NT2/D1 (cell line): ENCODE measurements around the gene PMM2.

Experiments
- SUZ12 ChIP-seq: IDR thresholded peaks from 2 replicates; pipeline ENCODE4 v1.6.1; 2011; ENCODE audit not compliant: insufficient read length, insufficient read depth; ENCODE audit errors: extremely low read depth
- YY1 ChIP-seq: IDR thresholded peaks from 2 replicates; pipeline ENCODE4 v1.6.1; 2011; ENCODE audit not compliant: insufficient read length, insufficient read depth
- ZNF274 ChIP-seq: IDR thresholded peaks from 2 replicates; pipeline ENCODE4 v1.6.1; 2011; ENCODE audit warnings: mild to moderate bottlenecking, low read depth, low read length

DNA sequence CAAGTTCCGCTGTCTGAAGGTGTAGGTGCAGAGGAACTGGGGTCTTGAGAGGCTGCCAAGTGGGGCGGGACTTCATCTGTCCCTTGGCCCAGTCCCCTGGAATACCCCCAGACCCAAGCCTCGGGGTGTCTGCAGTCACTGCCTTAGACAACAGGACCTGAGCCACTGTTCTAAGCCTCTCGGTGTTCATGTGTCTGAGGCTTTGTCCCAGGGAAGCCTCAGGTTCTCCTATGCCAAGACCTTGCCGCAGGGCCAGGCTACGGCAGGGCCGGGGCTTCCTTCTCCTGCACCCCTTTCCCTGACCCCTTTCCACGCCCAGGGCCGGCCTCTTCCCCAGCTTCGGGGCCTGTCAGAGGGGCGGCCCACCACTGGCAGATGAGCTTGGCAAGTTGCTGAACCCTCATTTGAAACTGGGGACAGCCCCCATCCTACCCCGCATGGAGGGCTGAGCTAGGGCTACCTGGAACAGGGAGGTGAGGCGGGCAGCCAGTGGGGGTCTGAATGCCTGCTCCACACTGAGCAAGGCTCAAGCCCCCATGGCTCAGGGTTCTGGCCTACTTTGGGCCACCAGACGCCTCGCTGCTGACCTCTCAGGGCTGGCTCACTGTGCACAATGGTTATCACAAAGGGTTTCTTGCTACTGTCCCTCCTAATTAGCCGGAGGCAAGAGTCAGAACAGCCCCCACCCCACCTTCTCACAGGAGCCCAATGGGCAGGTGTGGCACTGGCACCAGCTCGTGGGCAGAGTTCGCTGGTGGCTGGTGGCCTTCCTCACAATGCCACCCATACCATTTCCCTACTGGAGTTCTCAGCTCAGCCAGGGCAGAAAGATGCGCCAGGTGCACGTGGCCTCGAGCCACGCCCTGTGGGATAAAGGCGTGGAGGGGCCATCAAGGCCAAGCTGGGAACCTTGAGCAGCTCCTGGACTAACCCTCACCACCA is 91.6 kb downstream of the PMM2 start:
- TF ChIP-seq ZNF274 (no peak), YY1 (no peak), SUZ12 (no peak)
